Stomach (tissue), 9 donors: ENCODE data around the gene MLLT11. TPM values are rescaled to one million over a fixed set of nuclear protein-coding genes. Genes with fewer than 3 reads are reported as not detected.

Source experiments
- DNase-seq, 2 donors: peaks; one replicate each; pipeline versions ENCODE4 v3.0.0 to v3.0.0-alpha.2; 2013 to 2019
- H3K27ac ChIP-seq, 5 donors: fragments of 200-600 bp in 4 of 5; sonication (generic) in 4 of 5; one replicate each; pipeline ENCODE4 v1.5.1; 2013 to 2019; ENCODE audit warnings: mild to moderate bottlenecking in 1 of 5, moderate library complexity in 1 of 5
- H3K27me3 ChIP-seq, 3 donors: fragments of 200-600 bp; sonication (generic); one replicate each; pipeline ENCODE4 v1.5.1; 2017 to 2019; ENCODE audit warnings: mixed run types in 1 of 3
- H3K36me3 ChIP-seq, 4 donors: fragments of 200-600 bp; sonication (generic); 1 replicate in 3 of 4; 2 replicates in 1 of 4; pipeline ENCODE4 v1.5.1; 2016 to 2019
- H3K4me1 ChIP-seq, 4 donors: fragments of 200-600 bp; sonication (generic); one replicate each; pipeline ENCODE4 v1.5.1; 2016 to 2019
- H3K4me3 ChIP-seq, 4 donors: fragments of 200-600 bp; sonication (generic) in 3 of 4; one replicate each; pipeline ENCODE4 v1.5.1; 2016 to 2019; ENCODE audit warnings: mild to moderate bottlenecking in 1 of 4
- H3K9me3 ChIP-seq, 4 donors: fragments of 200-600 bp; sonication (generic); one replicate each; pipeline ENCODE4 v1.5.1; 2016 to 2019
- EP300 ChIP-seq: sonication (generic); formaldehyde crosslinking; IDR thresholded peaks from one replicate; pipeline ENCODE4 v1.6.1; 2017; ENCODE audit warnings: antibody characterized with exemption
- POLR2A ChIP-seq, 4 donors: fragments of 450-650 bp; IDR thresholded peaks; one replicate each; pipeline ENCODE4 v1.6.1; 2016; ENCODE audit warnings: antibody characterized with exemption in 4 of 4, control low read depth in 2 of 4, mild to moderate bottlenecking in 1 of 4, moderate library complexity in 1 of 4
- POLR2AphosphoS5 ChIP-seq, 3 donors: sonication (generic); formaldehyde crosslinking; IDR thresholded peaks; one replicate each; pipeline ENCODE4 v1.6.1; 2016; ENCODE audit warnings: antibody characterized with exemption in 3 of 3
- WGBS, 5 donors: extraction: QIAGEN DNeasy Blood & Tissue Kit in 3 of 5; methylation state at CpG; one replicate each; pipeline versions ENCODE4 v1.1.5 to v1.1.7; 2013 to 2018; 5-methylcytosine and 5-hydroxymethylcytosine counted together
- intact Hi-C: fragments of 100-400 bp; cut with DNase I; formaldehyde crosslinking; loops from one replicate; pipeline ENCODE4 v1.15.1; 2023; ENCODE audit warnings: low total_unique reads
- polyA plus RNA-seq, 3 donors: library from polyadenylated mRNA; stranded (reverse); fragments of 200-250 nt; gene quantifications; one replicate each; pipeline ENCODE4 v1.2.3, GENCODE V29; 2013
- total RNA-seq, 5 donors: library from RNA; depleted of rRNA; stranded (reverse); fragments of >200 nt; gene quantifications; one replicate each; pipeline versions ENCODE4 v1.1.0 to v1.2.3, GENCODE V29; 2014 to 2016
- TF ChIP-seq, protein P1 (sequence below), 7 experiments: fragments of 450-650 bp in 4 of 7; fragments of 200-600 bp in 3 of 7; sonication (generic) in 3 of 7; IDR thresholded peaks; one replicate each; pipeline ENCODE4 v1.5.1; 2016 to 2019; ENCODE audit warnings: antibody characterized with exemption in 7 of 7, control low read depth in 2 of 7, mild to moderate bottlenecking in 1 of 7
- donor health status: healthy with polysubstance abuse.
- donor health status: Bipolar disorder and iron deficiency.
- donor health status: healthy.

MLLT11 gene
- total and polyA plus RNA-seq, 8 donors, result 0.72 to 14.0 (median 1.9) TPM; not detected in 2

DNA sequence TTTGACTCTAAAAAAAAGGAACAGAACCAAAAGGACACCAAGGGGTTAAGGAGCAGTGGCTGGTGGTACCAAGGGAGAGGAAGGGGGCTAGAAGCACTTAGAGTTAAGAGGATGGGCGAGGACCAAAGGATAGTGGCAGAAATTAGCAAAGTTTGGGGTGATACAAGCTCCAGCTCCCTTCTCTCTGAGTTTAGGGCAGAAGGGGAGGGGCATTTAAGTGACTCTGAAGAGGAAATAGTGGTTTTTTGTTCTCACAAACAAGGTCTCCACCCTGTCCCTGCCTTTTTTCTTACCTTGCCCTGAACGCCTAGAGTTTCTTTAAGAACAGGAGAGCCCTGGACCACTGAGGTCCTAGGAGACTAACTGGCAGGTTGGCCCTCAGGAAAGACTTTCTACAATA lies 4.0 kb upstream of the MLLT11 start:
- WGBS, 5 donors, result 32 to 56% (median 48%) methylated on average over 2 of the region's 2 CpGs
- TF ChIP-seq, protein P1, sequence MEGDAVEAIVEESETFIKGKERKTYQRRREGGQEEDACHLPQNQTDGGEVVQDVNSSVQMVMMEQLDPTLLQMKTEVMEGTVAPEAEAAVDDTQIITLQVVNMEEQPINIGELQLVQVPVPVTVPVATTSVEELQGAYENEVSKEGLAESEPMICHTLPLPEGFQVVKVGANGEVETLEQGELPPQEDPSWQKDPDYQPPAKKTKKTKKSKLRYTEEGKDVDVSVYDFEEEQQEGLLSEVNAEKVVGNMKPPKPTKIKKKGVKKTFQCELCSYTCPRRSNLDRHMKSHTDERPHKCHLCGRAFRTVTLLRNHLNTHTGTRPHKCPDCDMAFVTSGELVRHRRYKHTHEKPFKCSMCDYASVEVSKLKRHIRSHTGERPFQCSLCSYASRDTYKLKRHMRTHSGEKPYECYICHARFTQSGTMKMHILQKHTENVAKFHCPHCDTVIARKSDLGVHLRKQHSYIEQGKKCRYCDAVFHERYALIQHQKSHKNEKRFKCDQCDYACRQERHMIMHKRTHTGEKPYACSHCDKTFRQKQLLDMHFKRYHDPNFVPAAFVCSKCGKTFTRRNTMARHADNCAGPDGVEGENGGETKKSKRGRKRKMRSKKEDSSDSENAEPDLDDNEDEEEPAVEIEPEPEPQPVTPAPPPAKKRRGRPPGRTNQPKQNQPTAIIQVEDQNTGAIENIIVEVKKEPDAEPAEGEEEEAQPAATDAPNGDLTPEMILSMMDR (IDR thresholded peaks at IDR 0.05), result no peak
- TF ChIP-seq EP300 (no peak), POLR2A (IDR thresholded peaks at IDR 0.05) (no peak), POLR2AphosphoS5 (IDR thresholded peaks at IDR 0.05) (no peak)
- peak overlapping the region; percentile 63 to 99 (median 97) for H3K27ac ChIP-seq
- peaks cover 37 to 56% (median 51%) of the 10 kb centered on the region in 4 donors for H3K36me3 ChIP-seq
- peak overlapping the region in 2 of 4 donors; percentile 77 to 80 for H3K4me3 ChIP-seq
- DNase-seq, result peak in 1 of 2 donors; percentile 46
- H3K27me3 ChIP-seq, result no peaks in the 10 kb centered on the region
- H3K4me1 ChIP-seq, result peaks cover 28 to 64% (median 49%) of the 10 kb centered on the region in 4 donors
- intact Hi-C loops, result no loop called here
- H3K9me3 ChIP-seq, result no peaks in the 10 kb centered on the region

DNA sequence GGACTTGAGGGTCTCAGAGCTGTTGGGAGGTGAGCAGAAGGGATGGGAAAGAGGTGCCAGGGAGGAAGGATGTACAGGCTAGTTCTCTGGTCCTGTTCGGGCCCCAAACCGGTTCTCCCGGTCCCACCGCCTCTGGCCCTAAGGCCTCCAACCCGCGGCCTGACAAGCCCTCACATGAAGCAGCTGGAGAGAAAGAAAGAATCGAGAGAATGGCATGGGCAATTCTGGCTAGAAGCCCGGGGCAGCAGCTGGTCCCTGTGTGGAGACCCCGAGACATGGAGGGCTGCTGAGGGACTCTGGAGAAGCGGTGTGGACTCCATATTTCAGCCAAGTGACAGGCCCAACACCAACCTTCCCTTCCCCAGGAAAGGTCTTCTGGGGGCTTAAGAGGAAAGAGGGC lies 1.5 kb upstream of the MLLT11 start:
- peak in 2 of 3 donors; percentile 20 to 46 for TF ChIP-seq POLR2AphosphoS5 (IDR thresholded peaks at IDR 0.05)
- no peak for TF ChIP-seq POLR2A (IDR thresholded peaks at IDR 0.05)
- Histone ChIP-seq H3K27me3 (no peaks in the 10 kb centered on the region), H3K27ac (peak overlapping the region; percentile 96 to 99 (median 97)), H3K4me1 (peaks cover 28 to 60% (median 50%) of the 10 kb centered on the region in 4 donors), H3K9me3 (no peaks in the 10 kb centered on the region), H3K36me3 (peaks cover 20 to 31% (median 26%) of the 10 kb centered on the region in 4 donors), H3K4me3 (peak overlapping the region; percentile 77 to 98 (median 83))
- peak; percentile 88 to 92 for DNase-seq
- intact Hi-C loops, result no loop called here
- WGBS, 5 donors, result 0 to 1% (median 1%) methylated on average over 10 of the region's 10 CpGs

DNA sequence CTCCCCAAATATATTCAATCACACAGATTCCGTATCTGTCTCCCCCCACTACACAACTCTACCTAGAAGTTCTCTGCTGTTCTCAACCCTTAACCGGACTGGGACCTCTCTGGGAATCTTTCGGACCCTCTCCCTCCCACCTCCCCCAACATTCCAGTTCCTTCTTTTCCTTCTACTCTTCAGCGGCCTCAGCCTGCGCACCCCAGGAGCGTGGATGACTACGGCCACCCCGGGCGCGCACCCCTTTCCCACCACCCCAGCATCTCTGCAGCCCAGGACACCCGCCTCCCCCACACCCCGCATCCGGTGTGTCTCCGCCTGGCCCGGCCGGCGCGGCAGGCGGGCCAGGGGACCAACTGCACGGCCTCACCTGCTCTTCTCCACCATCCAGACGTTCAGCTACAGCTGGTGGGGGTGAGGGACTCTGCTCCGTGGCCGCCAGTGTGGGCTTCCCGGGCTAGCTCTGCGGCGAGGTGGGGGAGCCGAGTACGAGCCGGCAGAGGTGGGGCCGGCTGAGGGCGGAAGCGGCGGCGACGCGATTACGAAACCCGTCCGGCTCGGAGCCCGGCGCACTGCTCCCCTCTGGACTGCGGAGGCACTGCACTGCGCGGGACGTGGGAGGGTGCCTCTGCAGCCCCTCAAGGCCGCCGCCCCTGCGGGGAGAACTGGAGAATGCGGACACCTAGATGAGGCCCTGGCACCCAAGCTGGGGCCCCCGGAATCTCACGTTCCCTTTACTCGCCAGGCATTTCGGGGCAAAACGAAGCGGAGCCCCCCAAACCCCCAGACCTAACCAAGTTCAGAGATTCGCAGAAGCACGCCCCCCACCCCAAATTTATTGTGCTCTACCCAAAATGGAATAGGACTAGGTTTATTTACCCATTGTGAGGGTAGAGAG lies 839 bp upstream of the MLLT11 start, which contains the start of gene CDC42SE1:
TSS of gene CDC42SE1 (minus strand) at position 514 of the 898 bp plus-strand sequence. CDS start 3,892 bp downstream, outside the sequence.
- peaks cover 28 to 60% (median 50%) of the 10 kb centered on the region in 4 donors for H3K4me1 ChIP-seq
- 0% methylated on average over 22 to 58 of the region's 58 CpGs for WGBS, 5 donors
- peak within 1 kb of the TSS; percentile 96 to 99 (median 97) for H3K27ac ChIP-seq
- intact Hi-C loops, result no loop called here
- H3K4me3 ChIP-seq, result peak within 1 kb of the TSS; percentile 77 to 98 (median 83)
- peaks cover 14 to 25% (median 20%) of the 10 kb centered on the region in 4 donors for H3K36me3 ChIP-seq
- TF ChIP-seq, protein P1 (IDR thresholded peaks at IDR 0.05), result peak in 6 of 7 experiments; percentile 27 to 93 (median 84)
- TF ChIP-seq POLR2A (IDR thresholded peaks at IDR 0.05) (peak in 2 of 4 donors; percentile 57 to 65), POLR2AphosphoS5 (IDR thresholded peaks at IDR 0.05) (peak; percentile 66 to 97 (median 95)), EP300 (no peak)
- no peaks in the 10 kb centered on the region for H3K27me3 ChIP-seq
- H3K9me3 ChIP-seq, result no peaks in the 10 kb centered on the region
- peak; percentile 83 to 97 for DNase-seq

DNA sequence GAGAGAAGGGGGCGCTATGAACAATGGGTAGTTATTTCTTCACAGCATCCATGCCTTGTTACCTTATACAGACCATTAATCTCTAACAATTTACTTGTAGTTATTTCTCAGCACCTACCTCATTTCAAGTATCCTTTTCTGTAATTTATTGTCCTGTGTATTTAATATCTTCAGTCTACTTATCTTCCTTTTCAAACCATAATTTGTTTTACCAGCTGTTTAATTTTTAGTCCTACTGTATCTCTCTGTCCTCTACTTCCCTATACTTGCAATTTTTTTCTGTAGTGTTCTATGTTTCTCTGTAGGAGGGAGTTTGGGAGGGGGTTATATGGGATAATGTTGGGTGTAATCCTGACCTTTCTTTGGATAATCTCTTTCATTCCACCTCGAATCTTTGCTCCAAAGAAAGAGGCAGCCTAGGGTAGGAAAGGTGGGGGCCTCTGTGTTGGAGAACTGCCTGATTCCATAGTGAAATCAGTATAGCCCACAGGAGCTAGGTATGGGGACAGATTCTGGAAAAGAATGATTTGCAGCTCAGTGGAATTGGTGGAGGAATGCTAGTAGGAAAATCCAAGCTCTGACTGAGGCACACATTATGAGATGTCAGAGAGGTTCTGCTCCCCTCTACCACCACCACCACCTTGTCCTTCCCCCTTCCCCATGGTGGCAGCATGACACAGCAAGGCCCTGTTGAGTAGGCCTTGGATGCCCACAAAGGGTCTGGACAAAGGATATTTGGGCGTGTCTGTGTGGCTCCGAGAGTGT lies 642 bp downstream of the MLLT11 start:
- no peaks in the 10 kb centered on the region for H3K9me3 ChIP-seq
- intact Hi-C loops, result no loop called here
- no peak for DNase-seq
- peak overlapping the region; percentile 77 to 98 (median 83) for H3K4me3 ChIP-seq
- peaks cover 0 to 10% (median 5%) of the 10 kb centered on the region in 4 donors for H3K36me3 ChIP-seq
- WGBS, 5 donors, result 54 to 62% (median 57%) methylated on average over 4 of the region's 4 CpGs
- H3K27ac ChIP-seq, result peak overlapping the region in 4 of 5 donors; percentile 97 to 99 (median 98)
- TF ChIP-seq, protein P1 (IDR thresholded peaks at IDR 0.05), result no peak
- TF ChIP-seq POLR2AphosphoS5 (IDR thresholded peaks at IDR 0.05) (no peak), POLR2A (IDR thresholded peaks at IDR 0.05) (no peak), EP300 (no peak)
- peaks cover 27 to 50% (median 40%) of the 10 kb centered on the region in 4 donors for H3K4me1 ChIP-seq
- no peaks in the 10 kb centered on the region for H3K27me3 ChIP-seq
